Neural progenitor cell (in vitro differentiated cells): ENCODE data around the gene RAPGEF6. TPM values are rescaled to one million over a fixed set of nuclear protein-coding genes. Genes with fewer than 3 reads are reported as not detected.

ENCODE experiments used
- DNase-seq: peaks from one replicate; pipeline ENCODE4 v3.0.0-alpha.2; 2016; ENCODE audit warnings: low spot score
- H2AFZ ChIP-seq: fragments of 200-600 bp; sonication (generic); replicated peaks from 2 replicates; pipeline ENCODE4 v1.6.1; 2016; ENCODE audit warnings: antibody characterized with exemption
- H3F3A ChIP-seq: fragments of 200-600 bp; sonication (generic); 2 replicates; pipeline ENCODE4 v1.6.1; 2016; ENCODE audit warnings: antibody characterized with exemption, low read depth
- H3K27ac ChIP-seq: fragments of 200-600 bp; sonication (generic); 2 replicates; pipeline ENCODE4 v1.5.1; 2016; ENCODE audit warnings: mild to moderate bottlenecking
- H3K27me3 ChIP-seq: fragments of 200-600 bp; sonication (generic); 2 replicates; pipeline ENCODE4 v1.6.1; 2016; ENCODE audit warnings: mild to moderate bottlenecking, moderate library complexity
- H3K36me3 ChIP-seq: fragments of 200-600 bp; sonication (generic); 2 replicates; pipeline ENCODE4 v1.5.1; 2016
- H3K4me1 ChIP-seq: fragments of 200-600 bp; sonication (generic); 2 replicates; pipeline ENCODE4 v1.6.1; 2016; ENCODE audit warnings: mixed run types
- H3K4me2 ChIP-seq: fragments of 200-600 bp; sonication (generic); 2 replicates; pipeline ENCODE4 v1.6.1; 2016
- H3K4me3 ChIP-seq: fragments of 200-600 bp; sonication (generic); 2 replicates; pipeline ENCODE4 v1.5.1; 2016
- H3K79me2 ChIP-seq: fragments of 200-600 bp; sonication (generic); 2 replicates; pipeline ENCODE4 v1.6.1; 2016; ENCODE audit warnings: low read depth
- H3K9ac ChIP-seq: fragments of 200-600 bp; sonication (generic); 2 replicates; pipeline ENCODE4 v1.6.1; 2016
- H3K9me3 ChIP-seq: fragments of 200-600 bp; sonication (generic); 2 replicates; pipeline ENCODE4 v1.5.1; 2016; ENCODE audit warnings: low read depth
- H4K20me1 ChIP-seq: fragments of 200-600 bp; sonication (generic); 2 replicates; pipeline ENCODE4 v1.6.1; 2016; ENCODE audit warnings: low read depth
- H3K27ac Mint-ChIP-seq: 3 replicates; pipeline ENCODE4 v1.8.0; 2021; ENCODE audit warnings: mixed read lengths
- H3K27me3 Mint-ChIP-seq: 2 replicates; pipeline ENCODE4 v1.8.0; 2022; ENCODE audit warnings: low read depth, mild to moderate bottlenecking, inconsistent platforms, moderate library complexity, mixed read lengths; ENCODE audit not compliant: insufficient read depth
- H3K36me3 Mint-ChIP-seq: 3 replicates; pipeline ENCODE4 v1.8.0; 2021; ENCODE audit warnings: mixed read lengths
- H3K4me1 Mint-ChIP-seq: 3 replicates; pipeline ENCODE4 v1.8.0; 2021; ENCODE audit warnings: mixed read lengths
- H3K4me3 Mint-ChIP-seq: 3 replicates; pipeline ENCODE4 v1.8.0; 2021; ENCODE audit warnings: mild to moderate bottlenecking, moderate library complexity, mixed read lengths
- H3K9me3 Mint-ChIP-seq: 3 replicates; pipeline ENCODE4 v1.8.0; 2020; ENCODE audit warnings: mixed read lengths
- EZH2 ChIP-seq: fragments of 200-600 bp; sonication (generic); IDR thresholded peaks from 2 replicates; pipeline ENCODE4 v1.6.1; 2017; ENCODE audit warnings: antibody characterized with exemption, mild to moderate bottlenecking, moderate library complexity
- EZH2phosphoT487 ChIP-seq: fragments of 200-600 bp; sonication (generic); IDR thresholded peaks from 2 replicates; pipeline ENCODE4 v1.6.1; 2017; ENCODE audit warnings: antibody characterized with exemption
- total RNA-seq: library from RNA; depleted of rRNA; stranded (reverse); fragments of >200 nt; gene quantifications from 2 replicates; pipeline ENCODE4 v1.2.3, GENCODE V29; 2015; ENCODE audit warnings: low replicate concordance
- TF ChIP-seq, protein P1 (sequence below): fragments of 200-600 bp; sonication (generic); IDR thresholded peaks from 2 replicates; pipeline ENCODE4 v1.5.1; 2017; ENCODE audit warnings: antibody characterized with exemption, mild to moderate bottlenecking

Gene RAPGEF6
- total RNA-seq, 1 donor from 2014 or later: 18.1 TPM

DNA sequence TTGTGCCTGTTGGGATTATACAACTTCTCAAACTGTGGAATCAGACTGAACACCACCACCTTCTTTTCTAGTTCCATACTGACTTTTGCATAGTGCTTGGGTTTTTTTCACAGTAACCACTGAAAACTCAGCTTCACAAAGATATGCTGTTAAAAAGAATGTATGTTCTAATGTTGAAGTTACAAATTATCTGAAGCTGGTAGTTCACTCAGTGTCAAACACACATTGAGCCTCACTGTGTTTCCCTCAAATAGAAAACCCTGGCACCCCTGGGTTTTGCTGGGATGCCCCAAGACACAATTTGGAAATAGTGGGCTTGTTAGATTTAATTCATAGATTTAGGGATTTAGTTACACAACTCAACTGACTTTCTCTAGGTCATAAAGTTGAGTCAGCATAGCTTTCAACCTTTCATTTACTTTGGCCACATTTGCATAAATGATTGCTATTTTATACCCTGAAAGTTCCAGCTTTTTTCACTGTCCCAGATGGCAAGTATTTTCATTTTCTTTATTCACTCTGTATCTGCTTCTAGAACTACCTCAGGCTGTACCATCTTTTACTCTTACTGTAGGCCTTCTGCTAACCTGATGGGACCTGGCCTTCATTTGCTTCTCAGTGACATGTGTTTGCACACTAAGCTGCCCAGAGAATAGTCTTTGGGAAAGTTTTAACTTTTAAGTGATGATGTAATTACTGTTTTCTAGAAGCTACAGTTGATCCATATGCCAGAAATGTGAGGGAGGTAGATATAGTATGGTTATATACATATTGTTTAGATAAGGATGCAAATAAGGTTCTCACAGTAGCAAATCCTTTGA is 256.1 kb downstream of the RAPGEF6 start:
- H3K27me3 ChIP-seq: no peaks in the 10 kb centered on the region
- H3K36me3 ChIP-seq: no peaks in the 10 kb centered on the region
- TF ChIP-seq EZH2 (no peak), EZH2phosphoT487 (no peak)
- TF ChIP-seq, protein P1, sequence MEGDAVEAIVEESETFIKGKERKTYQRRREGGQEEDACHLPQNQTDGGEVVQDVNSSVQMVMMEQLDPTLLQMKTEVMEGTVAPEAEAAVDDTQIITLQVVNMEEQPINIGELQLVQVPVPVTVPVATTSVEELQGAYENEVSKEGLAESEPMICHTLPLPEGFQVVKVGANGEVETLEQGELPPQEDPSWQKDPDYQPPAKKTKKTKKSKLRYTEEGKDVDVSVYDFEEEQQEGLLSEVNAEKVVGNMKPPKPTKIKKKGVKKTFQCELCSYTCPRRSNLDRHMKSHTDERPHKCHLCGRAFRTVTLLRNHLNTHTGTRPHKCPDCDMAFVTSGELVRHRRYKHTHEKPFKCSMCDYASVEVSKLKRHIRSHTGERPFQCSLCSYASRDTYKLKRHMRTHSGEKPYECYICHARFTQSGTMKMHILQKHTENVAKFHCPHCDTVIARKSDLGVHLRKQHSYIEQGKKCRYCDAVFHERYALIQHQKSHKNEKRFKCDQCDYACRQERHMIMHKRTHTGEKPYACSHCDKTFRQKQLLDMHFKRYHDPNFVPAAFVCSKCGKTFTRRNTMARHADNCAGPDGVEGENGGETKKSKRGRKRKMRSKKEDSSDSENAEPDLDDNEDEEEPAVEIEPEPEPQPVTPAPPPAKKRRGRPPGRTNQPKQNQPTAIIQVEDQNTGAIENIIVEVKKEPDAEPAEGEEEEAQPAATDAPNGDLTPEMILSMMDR: no peak
- H3K79me2 ChIP-seq: peaks cover 27% of the 10 kb centered on the region
- no peak overlapping the region for H3K4me3 ChIP-seq
- no peaks in the 10 kb centered on the region for H3K9me3 ChIP-seq
- no peak overlapping the region for H2AFZ ChIP-seq
- no peak overlapping the region for H3K27ac ChIP-seq
- Mint-ChIP-seq H3K4me3 (no peak overlapping the region), H3K36me3 (peaks cover 7% of the 10 kb centered on the region), H3K27ac (no peak overlapping the region), H3K9me3 (no peaks in the 10 kb centered on the region), H3K4me1 (peaks cover 15% of the 10 kb centered on the region), H3K27me3 (no peaks in the 10 kb centered on the region)
- H3K4me2 ChIP-seq: no peak overlapping the region
- peaks cover 3% of the 10 kb centered on the region for H3F3A ChIP-seq
- peaks cover 4% of the 10 kb centered on the region for H4K20me1 ChIP-seq
- DNase-seq: no peak
- H3K9ac ChIP-seq: no peak overlapping the region
- H3K4me1 ChIP-seq: no peaks in the 10 kb centered on the region

DNA sequence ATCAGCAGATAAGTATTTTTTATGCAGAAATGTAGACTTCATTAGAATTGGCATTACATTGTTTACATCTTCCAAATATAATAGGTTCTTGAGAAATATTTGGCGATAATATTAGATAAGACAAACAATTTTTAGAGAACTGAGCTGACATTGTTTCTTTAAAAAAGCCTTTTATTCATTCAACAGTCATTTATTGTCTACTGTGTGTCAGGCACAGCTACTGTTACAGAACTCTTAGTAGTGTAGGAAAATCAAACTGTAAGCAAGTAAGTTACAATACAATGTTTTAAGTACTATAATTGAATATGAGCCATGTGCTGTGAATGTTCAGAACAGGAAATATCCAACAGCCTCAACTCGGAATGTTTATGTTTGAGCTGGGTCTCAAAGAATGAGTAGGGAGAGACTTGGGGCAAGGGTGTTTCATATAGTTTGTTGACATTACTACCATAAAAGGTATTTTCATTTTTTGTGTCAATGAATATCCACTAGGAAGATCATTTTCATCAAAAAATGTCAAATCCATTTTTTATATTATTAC is 257.2 kb downstream of the RAPGEF6 start:
- Histone ChIP-seq H3K79me2 (peaks cover 18% of the 10 kb centered on the region), H3F3A (peaks cover 3% of the 10 kb centered on the region), H3K9me3 (no peaks in the 10 kb centered on the region), H4K20me1 (peaks cover 8% of the 10 kb centered on the region), H3K4me3 (no peak overlapping the region), H3K4me2 (no peak overlapping the region), H3K4me1 (no peaks in the 10 kb centered on the region), H3K27me3 (no peaks in the 10 kb centered on the region), H3K9ac (no peak overlapping the region), H3K36me3 (no peaks in the 10 kb centered on the region), H3K27ac (no peak overlapping the region), H2AFZ (no peak overlapping the region)
- no peak overlapping the region for H3K4me3 Mint-ChIP-seq
- TF ChIP-seq, protein P1: no peak
- no peak for TF ChIP-seq EZH2phosphoT487
- no peak for TF ChIP-seq EZH2
- peaks cover 7% of the 10 kb centered on the region for H3K36me3 Mint-ChIP-seq
- no peaks in the 10 kb centered on the region for H3K27me3 Mint-ChIP-seq
- no peaks in the 10 kb centered on the region for H3K9me3 Mint-ChIP-seq
- no peak for DNase-seq
- peaks cover 12% of the 10 kb centered on the region for H3K4me1 Mint-ChIP-seq
- H3K27ac Mint-ChIP-seq: no peak overlapping the region

DNA sequence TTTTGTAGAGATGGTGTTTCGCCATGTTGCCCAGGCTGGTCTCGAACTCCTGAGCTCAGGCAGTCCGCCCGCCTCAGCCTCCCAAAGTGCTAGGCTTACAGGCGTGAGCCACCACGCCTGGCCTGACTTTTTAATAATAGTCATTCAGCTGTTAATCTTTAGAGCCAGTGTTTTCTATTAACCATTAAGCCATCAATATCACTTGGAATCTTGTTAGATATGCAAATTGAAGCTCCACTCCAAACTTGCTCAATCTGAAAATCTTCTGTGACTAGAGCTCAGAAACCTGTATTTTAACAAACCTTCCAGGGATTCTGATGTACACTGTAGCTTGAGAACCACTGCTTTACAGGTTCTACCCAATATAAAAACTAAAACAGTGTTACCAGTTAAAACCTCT is 257.7 kb downstream of the RAPGEF6 start:
- peaks cover 7% of the 10 kb centered on the region for H3K36me3 Mint-ChIP-seq
- H2AFZ ChIP-seq: no peak overlapping the region
- H3K4me3 Mint-ChIP-seq: no peak overlapping the region
- peaks cover 3% of the 10 kb centered on the region for H3F3A ChIP-seq
- no peak for TF ChIP-seq EZH2
- TF ChIP-seq, protein P1: no peak
- no peak for TF ChIP-seq EZH2phosphoT487
- no peaks in the 10 kb centered on the region for H3K9me3 Mint-ChIP-seq
- H3K27ac Mint-ChIP-seq: no peak overlapping the region
- DNase-seq: no peak
- no peak overlapping the region for H3K4me2 ChIP-seq
- H3K27me3 Mint-ChIP-seq: no peaks in the 10 kb centered on the region
- H3K4me3 ChIP-seq: no peak overlapping the region
- H3K27me3 ChIP-seq: no peaks in the 10 kb centered on the region
- no peaks in the 10 kb centered on the region for H3K9me3 ChIP-seq
- peaks cover 8% of the 10 kb centered on the region for H3K4me1 Mint-ChIP-seq
- peaks cover 8% of the 10 kb centered on the region for H4K20me1 ChIP-seq
- no peak overlapping the region for H3K27ac ChIP-seq
- no peaks in the 10 kb centered on the region for H3K36me3 ChIP-seq
- H3K79me2 ChIP-seq: peaks cover 18% of the 10 kb centered on the region
- H3K9ac ChIP-seq: no peak overlapping the region
- no peaks in the 10 kb centered on the region for H3K4me1 ChIP-seq
